Measurements from ENCODE around the gene NCSTN.
"Not testable (repeated sequence)": the region's sequence is repeated elsewhere in the genome, so short reads cannot be mapped to it uniquely, and the experiment has no call there.

Gene NCSTN

GRCh38 chr1:160373696-160374095 lies 30.5 kb downstream of the NCSTN start:
- DNase-seq, result no peak

- DNase-seq, result no peak
These were observed 31.3 kb downstream of the NCSTN start for GRCh38 chr1:160374306-160375110.

GRCh38 chr1:160375788-160376524 lies 32.8 kb downstream of the NCSTN start:
- no peak for DNase-seq

GRCh38 chr1:160376525-160377131 lies 33.4 kb downstream of the NCSTN start:
- DNase-seq, result peak; percentile 28

GRCh38 chr1:160377585-160378206 lies 34.5 kb downstream of the NCSTN start:
- no peak for DNase-seq

- DNase-seq, result not testable (repeated sequence)
These were observed 41.6 kb downstream of the NCSTN start for GRCh38 chr1:160384812-160385211.

- not testable (repeated sequence) for DNase-seq
These were observed 45.2 kb downstream of the NCSTN start for GRCh38 chr1:160388406-160388805.

GRCh38 chr1:160394673-160395072 lies 51.5 kb downstream of the NCSTN start:
- DNase-seq, result no peak

- DNase-seq, result no peak
These were observed 54.5 kb downstream of the NCSTN start for GRCh38 chr1:160397651-160398050.

GRCh38 chr1:160398823-160399222 lies 55.6 kb downstream of the NCSTN start:
- no peak for DNase-seq

- no peak for DNase-seq
These were observed 56.5 kb downstream of the NCSTN start for GRCh38 chr1:160399544-160400222.

- DNase-seq, result peak; percentile 68
These were observed 57.1 kb downstream of the NCSTN start, which contains the start of gene VANGL2 for GRCh38 chr1:160400223-160400645. VANGL2 (plus strand) TSS chr1:160400564; CDS start chr1:160415838, 15,274 bp downstream.

- DNase-seq, result no peak
These were observed 57.7 kb downstream of the NCSTN start for GRCh38 chr1:160400646-160401486.

- DNase-seq, result no peak
These were observed 58.3 kb downstream of the NCSTN start for GRCh38 chr1:160401487-160401805.

GRCh38 chr1:160402001-160402795 lies 59.0 kb downstream of the NCSTN start:
- no peak for DNase-seq

- no peak for DNase-seq
These were observed 60.1 kb downstream of the NCSTN start for GRCh38 chr1:160403244-160403643.

- DNase-seq, result no peak
These were observed 60.9 kb downstream of the NCSTN start for GRCh38 chr1:160404094-160404493.

- no peak for DNase-seq
These were observed 62.2 kb downstream of the NCSTN start for GRCh38 chr1:160405331-160405877.

- DNase-seq, result no peak
These were observed 63.2 kb downstream of the NCSTN start for GRCh38 chr1:160406131-160406968.

Data from activated CD4-positive, alpha-beta T cell treated with anti-CD3 and anti-CD28 coated beads for 48 hours (primary cell).